Kidney capillary endothelial cell (primary cell): ENCODE results near the gene ABCC1.
"Not testable (repeated sequence)": the region's sequence is repeated elsewhere in the genome, so short reads cannot be mapped to it uniquely, and the experiment has no call there.

Experiments used
- DNase-seq: peaks from one replicate; pipeline ENCODE4 v3.0.0-alpha.2; 2018; ENCODE audit warnings: low spot score

ABCC1 gene

GRCh38 chr16:16159662-16160061, 210.2 kb downstream of the ABCC1 start:
- no peak for DNase-seq

GRCh38 chr16:16161319-16161718, 211.9 kb downstream of the ABCC1 start:
- DNase-seq: no peak

GRCh38 chr16:16161840-16162239, 212.4 kb downstream of the ABCC1 start:
- not testable (repeated sequence) for DNase-seq

GRCh38 chr16:16162591-16162990, 213.2 kb downstream of the ABCC1 start:
- DNase-seq: no peak

GRCh38 chr16:16163109-16163508, 213.7 kb downstream of the ABCC1 start:
- DNase-seq: no peak

GRCh38 chr16:16163571-16163970, 214.2 kb downstream of the ABCC1 start:
- DNase-seq: no peak

GRCh38 chr16:16164243-16164642, 214.8 kb downstream of the ABCC1 start:
- DNase-seq: no peak

- DNase-seq: no peak
Observed at GRCh38 chr16:16166085-16166484, 216.7 kb downstream of the ABCC1 start.

- no peak for DNase-seq
Observed at GRCh38 chr16:16166949-16167348, 217.5 kb downstream of the ABCC1 start.

GRCh38 chr16:16167927-16168326, 218.5 kb downstream of the ABCC1 start:
- no peak for DNase-seq

GRCh38 chr16:16168431-16168830, 219.0 kb downstream of the ABCC1 start:
- DNase-seq: no peak

GRCh38 chr16:16169615-16170014, 220.2 kb downstream of the ABCC1 start:
- no peak for DNase-seq

GRCh38 chr16:16171332-16171919, 222.0 kb downstream of the ABCC1 start:
- no peak for DNase-seq

GRCh38 chr16:16172991-16173390, 223.6 kb downstream of the ABCC1 start:
- DNase-seq: no peak

- DNase-seq: no peak
Observed at GRCh38 chr16:16175296-16175695, 225.9 kb downstream of the ABCC1 start.

- no peak for DNase-seq
Observed at GRCh38 chr16:16176328-16176727, 226.9 kb downstream of the ABCC1 start.

GRCh38 chr16:16178455-16179162, 229.2 kb downstream of the ABCC1 start:
- DNase-seq: no peak

- not testable (repeated sequence) for DNase-seq
Observed at GRCh38 chr16:16181748-16182147, 232.3 kb downstream of the ABCC1 start.

GRCh38 chr16:16182918-16183317, 233.5 kb downstream of the ABCC1 start:
- no peak for DNase-seq

- no peak for DNase-seq
Observed at GRCh38 chr16:16183562-16183961, 234.1 kb downstream of the ABCC1 start.

- no peak for DNase-seq
Observed at GRCh38 chr16:16184594-16184993, 235.2 kb downstream of the ABCC1 start.

GRCh38 chr16:16185095-16185494, 235.7 kb downstream of the ABCC1 start:
- no peak for DNase-seq

GRCh38 chr16:16186820-16187219, 237.4 kb downstream of the ABCC1 start:
- no peak for DNase-seq

GRCh38 chr16:16188827-16189226, 239.4 kb downstream of the ABCC1 start:
- DNase-seq: no peak
